ENCODE results near the gene ZNF536.
"Not testable (repeated sequence)": the region's sequence is repeated elsewhere in the genome, so short reads cannot be mapped to it uniquely, and the experiment has no call there.

ZNF536 gene

GRCh38 chr19:30394481-30395151 lies 22.4 kb downstream of the ZNF536 start:
- Histone ChIP-seq H3K9ac (ENCODE audit: low read depth, low read length) (no peak overlapping the region), H3K36me3 (ENCODE audit: insufficient read depth, low read length) (no peaks in the 10 kb centered on the region), H3K4me1 (ENCODE audit: insufficient read depth, low read length) (peaks cover 11% of the 10 kb centered on the region), H3K9me3 (ENCODE audit: control insufficient read depth, insufficient read depth, low read length) (no peaks in the 10 kb centered on the region)

- no peaks in the 10 kb centered on the region for H3K9me3 ChIP-seq (ENCODE audit: control insufficient read depth, insufficient read depth, low read length)
- no peaks in the 10 kb centered on the region for H3K36me3 ChIP-seq (ENCODE audit: insufficient read depth, low read length)
- peaks cover 11% of the 10 kb centered on the region for H3K4me1 ChIP-seq (ENCODE audit: insufficient read depth, low read length)
- no peak overlapping the region for H3K9ac ChIP-seq (ENCODE audit: low read depth, low read length)
Observed at GRCh38 chr19:30395283-30395682, 23.1 kb downstream of the ZNF536 start.

GRCh38 chr19:30398539-30398938 lies 26.4 kb downstream of the ZNF536 start:
- not testable (repeated sequence) for H3K9ac ChIP-seq (ENCODE audit: low read depth, low read length); H3K36me3 ChIP-seq (ENCODE audit: insufficient read depth, low read length); H3K9me3 ChIP-seq (ENCODE audit: control insufficient read depth, insufficient read depth, low read length); H3K4me1 ChIP-seq (ENCODE audit: insufficient read depth, low read length)

GRCh38 chr19:30401956-30402355 lies 29.8 kb downstream of the ZNF536 start:
- Histone ChIP-seq H3K4me1 (ENCODE audit: insufficient read depth, low read length) (0 out of 2 replicates have a peak, but pooled peaks cover 3% of the 10 kb centered on the region), H3K36me3 (ENCODE audit: insufficient read depth, low read length) (no peaks in the 10 kb centered on the region), H3K9ac (ENCODE audit: low read depth, low read length) (no peak overlapping the region), H3K9me3 (ENCODE audit: control insufficient read depth, insufficient read depth, low read length) (no peaks in the 10 kb centered on the region)

GRCh38 chr19:30402436-30403202 lies 30.4 kb downstream of the ZNF536 start:
- H3K9ac ChIP-seq (ENCODE audit: low read depth, low read length) = no peak overlapping the region
- no peaks in the 10 kb centered on the region for H3K36me3 ChIP-seq (ENCODE audit: insufficient read depth, low read length)
- H3K9me3 ChIP-seq (ENCODE audit: control insufficient read depth, insufficient read depth, low read length) = no peaks in the 10 kb centered on the region

GRCh38 chr19:30403203-30403985 lies 31.2 kb downstream of the ZNF536 start:
- no peak overlapping the region for H3K9ac ChIP-seq (ENCODE audit: low read depth, low read length)
- H3K36me3 ChIP-seq (ENCODE audit: insufficient read depth, low read length) = no peaks in the 10 kb centered on the region
- no peaks in the 10 kb centered on the region for H3K9me3 ChIP-seq (ENCODE audit: control insufficient read depth, insufficient read depth, low read length)
- 0 out of 2 replicates have a peak, but pooled peaks cover 3% of the 10 kb centered on the region for H3K4me1 ChIP-seq (ENCODE audit: insufficient read depth, low read length)

More at GRCh38 chr19:30402436-30403202, 30.4 kb downstream of the ZNF536 start:
- H3K4me1 ChIP-seq (ENCODE audit: insufficient read depth, low read length) = 0 out of 2 replicates have a peak, but pooled peaks cover 3% of the 10 kb centered on the region

GRCh38 chr19:30406220-30407067 lies 34.3 kb downstream of the ZNF536 start:
- 0 out of 2 replicates have a peak, but pooled peaks cover 3% of the 10 kb centered on the region for H3K4me1 ChIP-seq (ENCODE audit: insufficient read depth, low read length)
- no peaks in the 10 kb centered on the region for H3K36me3 ChIP-seq (ENCODE audit: insufficient read depth, low read length)
- no peaks in the 10 kb centered on the region for H3K9me3 ChIP-seq (ENCODE audit: control insufficient read depth, insufficient read depth, low read length)
- no peak overlapping the region for H3K9ac ChIP-seq (ENCODE audit: low read depth, low read length)

- no peak overlapping the region for H3K9ac ChIP-seq (ENCODE audit: low read depth, low read length)
- H3K36me3 ChIP-seq (ENCODE audit: insufficient read depth, low read length) = no peaks in the 10 kb centered on the region
- no peaks in the 10 kb centered on the region for H3K9me3 ChIP-seq (ENCODE audit: control insufficient read depth, insufficient read depth, low read length)
- 0 out of 2 replicates have a peak, but pooled peaks cover 3% of the 10 kb centered on the region for H3K4me1 ChIP-seq (ENCODE audit: insufficient read depth, low read length)
Observed at GRCh38 chr19:30407068-30407709, 35.0 kb downstream of the ZNF536 start.

- no peak overlapping the region for H3K9ac ChIP-seq (ENCODE audit: low read depth, low read length)
- 0 out of 2 replicates have a peak, but pooled peaks cover 3% of the 10 kb centered on the region for H3K4me1 ChIP-seq (ENCODE audit: insufficient read depth, low read length)
- no peaks in the 10 kb centered on the region for H3K9me3 ChIP-seq (ENCODE audit: control insufficient read depth, insufficient read depth, low read length)
- H3K36me3 ChIP-seq (ENCODE audit: insufficient read depth, low read length) = no peaks in the 10 kb centered on the region
Observed at GRCh38 chr19:30408734-30409301, 36.6 kb downstream of the ZNF536 start.

GRCh38 chr19:30411714-30412113 lies 39.5 kb downstream of the ZNF536 start:
- Histone ChIP-seq H3K9ac (ENCODE audit: low read depth, low read length) (no peak overlapping the region), H3K9me3 (ENCODE audit: control insufficient read depth, insufficient read depth, low read length) (no peaks in the 10 kb centered on the region), H3K4me1 (ENCODE audit: insufficient read depth, low read length) (no peaks in the 10 kb centered on the region), H3K36me3 (ENCODE audit: insufficient read depth, low read length) (no peaks in the 10 kb centered on the region)

- H3K9ac ChIP-seq (ENCODE audit: low read depth, low read length) = no peak overlapping the region
- H3K9me3 ChIP-seq (ENCODE audit: control insufficient read depth, insufficient read depth, low read length) = no peaks in the 10 kb centered on the region
- no peaks in the 10 kb centered on the region for H3K36me3 ChIP-seq (ENCODE audit: insufficient read depth, low read length)
- no peaks in the 10 kb centered on the region for H3K4me1 ChIP-seq (ENCODE audit: insufficient read depth, low read length)
Observed at GRCh38 chr19:30416375-30416774, 44.2 kb downstream of the ZNF536 start.

- H3K9me3 ChIP-seq (ENCODE audit: control insufficient read depth, insufficient read depth, low read length); H3K4me1 ChIP-seq (ENCODE audit: insufficient read depth, low read length); H3K9ac ChIP-seq (ENCODE audit: low read depth, low read length); H3K36me3 ChIP-seq (ENCODE audit: insufficient read depth, low read length): not testable (repeated sequence)
Observed at GRCh38 chr19:30417166-30417565, 45.0 kb downstream of the ZNF536 start.

- H3K4me1 ChIP-seq (ENCODE audit: insufficient read depth, low read length) = no peaks in the 10 kb centered on the region
- no peaks in the 10 kb centered on the region for H3K9me3 ChIP-seq (ENCODE audit: control insufficient read depth, insufficient read depth, low read length)
- no peaks in the 10 kb centered on the region for H3K36me3 ChIP-seq (ENCODE audit: insufficient read depth, low read length)
- H3K9ac ChIP-seq (ENCODE audit: low read depth, low read length) = no peak overlapping the region
Observed at GRCh38 chr19:30419568-30420180, 47.5 kb downstream of the ZNF536 start.
